K562 (cell line): ENCODE measurements around the gene KLHL12. TPM values are rescaled to one million over a fixed set of nuclear protein-coding genes. Genes with fewer than 3 reads are reported as not detected.
A peak's percentile ranks its signal among the peaks of the same experiment; 100 is the strongest.

Experiments
- BCL6 ChIP-seq: fragments of 250-450 bp; sonication (Bioruptor Pico); IDR thresholded peaks from 2 replicates; pipeline ENCODE4 v1.4.0; 2020
- BCOR ChIP-seq: fragments of 450-650 bp; IDR thresholded peaks from 2 replicates; pipeline ENCODE4 v1.6.1; 2016
- MIER1 ChIP-seq: fragments of 450-650 bp; IDR thresholded peaks from 2 replicates; pipeline ENCODE4 v1.6.1; 2016; ENCODE audit warnings: antibody characterized with exemption, mild to moderate bottlenecking, low read depth
- RBM15 ChIP-seq: fragments of 200-400 bp; formaldehyde crosslinking; IDR thresholded peaks from 2 replicates; pipeline ENCODE4 v1.6.1; 2018; ENCODE audit warnings: mild to moderate bottlenecking, low read length, moderate library complexity; ENCODE audit not compliant: insufficient read depth
- SMARCB1 ChIP-seq: IDR thresholded peaks from 2 replicates; pipeline ENCODE4 v1.6.1; 2011; ENCODE audit warnings: improper control_type of control experiment, low read depth; ENCODE audit not compliant: insufficient read length
- SRSF9 ChIP-seq: fragments of 200-400 bp; formaldehyde crosslinking; IDR thresholded peaks from 2 replicates; pipeline ENCODE4 v1.6.1; 2017; ENCODE audit warnings: low read depth, low read length, borderline replicate concordance
- ZFX ChIP-seq: sonication (generic); formaldehyde crosslinking; IDR thresholded peaks from 2 replicates; pipeline ENCODE4 v1.8.0; 2022; ENCODE audit warnings: mild to moderate bottlenecking, missing genetic modification reagents, moderate library complexity
- ZSCAN29 ChIP-seq: fragments of 450-650 bp; IDR thresholded peaks from 2 replicates; pipeline ENCODE4 v1.6.1; 2017
- polyA plus RNA-seq, 8 experiments: library from polyadenylated mRNA; depleted of rRNA in 4 of 8; stranded (reverse) in 5 of 8; unstranded in 3 of 8; fragments of >200 nt; fragmentation: Nextera tagmentation in 2 of 8; fragmentation: Illumina TruSeq in 1 of 8; extraction: Ambion mirVana in 2 of 8; extraction: Trizol in 1 of 8; gene quantifications; 2 replicates each; pipeline versions ENCODE4 v1.2.1 to v1.2.3, GENCODE V29; 2011 to 2014; ENCODE audit warnings: inconsistent platforms in 1 of 8, missing spikeins in 1 of 8
- total RNA-seq, 7 experiments: library from RNA; depleted of rRNA in 6 of 7; stranded (reverse); fragments of >200 nt in 6 of 7; fragmentation: Illumina TruSeq in 2 of 7; extraction: Trizol in 2 of 7; gene quantifications; 2 replicates each; pipeline versions ENCODE4 v1.2.1 to v1.2.3, GENCODE V29; 2011 to 2021; ENCODE audit warnings: low replicate concordance in 1 of 7
- TF ChIP-seq, protein P1 (sequence below): fragments of 450-650 bp; formaldehyde crosslinking; conservative IDR thresholded peaks from 2 replicates; pipeline ENCODE4 v1.4.0; 2022; ENCODE audit warnings: mild to moderate bottlenecking, missing genetic modification characterization
- TF ChIP-seq, protein P2 (sequence below): sonication (generic); formaldehyde crosslinking; IDR thresholded peaks from 2 replicates; pipeline ENCODE4 v1.8.0; 2022; ENCODE audit warnings: missing genetic modification reagents, mild to moderate bottlenecking, borderline replicate concordance
- TF ChIP-seq, protein P3 (sequence below): sonication (generic); formaldehyde crosslinking; IDR thresholded peaks from 2 replicates; pipeline ENCODE4 v1.8.0; 2022; ENCODE audit warnings: missing genetic modification reagents, mild to moderate bottlenecking, moderate library complexity, borderline replicate concordance
- TF ChIP-seq, protein P4 (sequence below), 2 experiments: IDR thresholded peaks; 2 replicates each; pipeline ENCODE4 v1.6.1; 2011; ENCODE audit warnings: borderline replicate concordance in 1 of 2, control low read depth in 1 of 2, low read depth in 1 of 2, low read length in 1 of 2, mild to moderate bottlenecking in 1 of 2, mixed read lengths in 1 of 2, moderate library complexity in 1 of 2; ENCODE audit not compliant: insufficient read depth in 1 of 2, insufficient read length in 1 of 2, poor library complexity in 1 of 2, severe bottlenecking in 1 of 2; ENCODE audit errors: extremely low read depth in 1 of 2
- TF ChIP-seq, protein P5 (sequence below): sonication (generic); IDR thresholded peaks from 2 replicates; pipeline ENCODE4 v1.6.1; 2016
- TF ChIP-seq, protein P6 (sequence below): fragments of 200-800 bp; sonication (Bioruptor generic); IDR thresholded peaks from 2 replicates; pipeline ENCODE4 v1.6.1; 2017; ENCODE audit warnings: missing genetic modification characterization, missing compliant biosample characterization
- TF ChIP-seq, protein P7 (sequence below): fragments of 450-650 bp; IDR thresholded peaks from 2 replicates; pipeline ENCODE4 v1.6.1; 2016; ENCODE audit warnings: mild to moderate bottlenecking

Gene KLHL12
- total and polyA plus RNA-seq, 9 of the 15 experiments (the other 6 are each of a cell fraction or from before 2014, with no cell fraction given): 23.1 to 85.1 (median 35.0) TPM

DNA sequence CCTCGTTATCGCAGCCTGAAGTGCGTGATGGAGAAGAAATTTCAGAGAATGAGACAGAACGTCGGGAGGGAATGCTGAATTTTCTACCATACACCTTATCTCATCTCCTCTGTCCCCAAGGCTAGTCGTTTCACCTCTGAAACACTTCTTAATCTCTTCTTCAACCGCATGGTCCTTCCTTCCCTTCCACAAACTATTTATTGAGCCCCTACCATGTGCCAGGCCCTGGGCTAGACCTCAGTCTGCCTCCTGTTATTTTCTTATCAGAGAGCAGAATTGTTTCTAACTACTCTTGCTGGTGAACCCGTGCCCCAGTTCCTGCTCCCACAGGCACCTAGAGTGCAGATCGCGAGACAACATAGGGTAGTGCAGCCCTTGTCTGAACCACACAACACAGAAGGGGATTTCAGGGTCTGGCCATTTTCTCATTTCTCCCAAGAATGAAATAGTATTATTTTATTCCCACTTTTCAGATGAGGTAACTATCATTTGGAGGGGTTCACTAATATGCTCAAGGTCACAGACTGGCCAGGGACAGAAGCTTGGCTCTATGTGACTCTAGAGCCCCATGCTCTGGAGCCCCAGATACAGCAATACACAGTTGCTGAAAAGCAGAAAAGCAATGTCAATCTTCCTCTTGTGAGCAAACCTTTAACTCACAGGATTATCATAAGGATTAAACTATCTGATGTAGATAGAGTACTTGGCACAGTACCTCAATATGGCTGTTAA, 31.7 kb upstream of the KLHL12 start (continued):
- TF ChIP-seq, protein P1, sequence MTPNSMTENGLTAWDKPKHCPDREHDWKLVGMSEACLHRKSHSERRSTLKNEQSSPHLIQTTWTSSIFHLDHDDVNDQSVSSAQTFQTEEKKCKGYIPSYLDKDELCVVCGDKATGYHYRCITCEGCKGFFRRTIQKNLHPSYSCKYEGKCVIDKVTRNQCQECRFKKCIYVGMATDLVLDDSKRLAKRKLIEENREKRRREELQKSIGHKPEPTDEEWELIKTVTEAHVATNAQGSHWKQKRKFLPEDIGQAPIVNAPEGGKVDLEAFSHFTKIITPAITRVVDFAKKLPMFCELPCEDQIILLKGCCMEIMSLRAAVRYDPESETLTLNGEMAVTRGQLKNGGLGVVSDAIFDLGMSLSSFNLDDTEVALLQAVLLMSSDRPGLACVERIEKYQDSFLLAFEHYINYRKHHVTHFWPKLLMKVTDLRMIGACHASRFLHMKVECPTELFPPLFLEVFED: no peak
- no peak for TF ChIP-seq SRSF9
- no peak for TF ChIP-seq RBM15
- TF ChIP-seq MIER1: 0 out of 2 replicates have a peak, but pooled peaks have one; percentile 43
- peak; percentile 56; the same call in 1 of the 2 replicates for TF ChIP-seq ZSCAN29
- peak; percentile 46; the same call in 1 of the 2 replicates for TF ChIP-seq BCOR
- TF ChIP-seq, protein P2, sequence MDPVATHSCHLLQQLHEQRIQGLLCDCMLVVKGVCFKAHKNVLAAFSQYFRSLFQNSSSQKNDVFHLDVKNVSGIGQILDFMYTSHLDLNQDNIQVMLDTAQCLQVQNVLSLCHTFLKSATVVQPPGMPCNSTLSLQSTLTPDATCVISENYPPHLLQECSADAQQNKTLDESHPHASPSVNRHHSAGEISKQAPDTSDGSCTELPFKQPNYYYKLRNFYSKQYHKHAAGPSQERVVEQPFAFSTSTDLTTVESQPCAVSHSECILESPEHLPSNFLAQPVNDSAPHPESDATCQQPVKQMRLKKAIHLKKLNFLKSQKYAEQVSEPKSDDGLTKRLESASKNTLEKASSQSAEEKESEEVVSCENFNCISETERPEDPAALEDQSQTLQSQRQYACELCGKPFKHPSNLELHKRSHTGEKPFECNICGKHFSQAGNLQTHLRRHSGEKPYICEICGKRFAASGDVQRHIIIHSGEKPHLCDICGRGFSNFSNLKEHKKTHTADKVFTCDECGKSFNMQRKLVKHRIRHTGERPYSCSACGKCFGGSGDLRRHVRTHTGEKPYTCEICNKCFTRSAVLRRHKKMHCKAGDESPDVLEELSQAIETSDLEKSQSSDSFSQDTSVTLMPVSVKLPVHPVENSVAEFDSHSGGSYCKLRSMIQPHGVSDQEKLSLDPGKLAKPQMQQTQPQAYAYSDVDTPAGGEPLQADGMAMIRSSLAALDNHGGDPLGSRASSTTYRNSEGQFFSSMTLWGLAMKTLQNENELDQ (CRISPR knock-in tag): no peak
- TF ChIP-seq SMARCB1: peak; percentile 84
- no peak for TF ChIP-seq ZFX (CRISPR knock-in tag)
- TF ChIP-seq, protein P3, sequence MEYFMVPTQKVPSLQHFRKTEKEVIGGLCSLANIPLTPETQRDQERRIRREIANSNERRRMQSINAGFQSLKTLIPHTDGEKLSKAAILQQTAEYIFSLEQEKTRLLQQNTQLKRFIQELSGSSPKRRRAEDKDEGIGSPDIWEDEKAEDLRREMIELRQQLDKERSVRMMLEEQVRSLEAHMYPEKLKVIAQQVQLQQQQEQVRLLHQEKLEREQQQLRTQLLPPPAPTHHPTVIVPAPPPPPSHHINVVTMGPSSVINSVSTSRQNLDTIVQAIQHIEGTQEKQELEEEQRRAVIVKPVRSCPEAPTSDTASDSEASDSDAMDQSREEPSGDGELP (CRISPR knock-in tag): no peak
- no peak for TF ChIP-seq BCL6 (CRISPR knock-in tag)
- TF ChIP-seq, protein P4, sequence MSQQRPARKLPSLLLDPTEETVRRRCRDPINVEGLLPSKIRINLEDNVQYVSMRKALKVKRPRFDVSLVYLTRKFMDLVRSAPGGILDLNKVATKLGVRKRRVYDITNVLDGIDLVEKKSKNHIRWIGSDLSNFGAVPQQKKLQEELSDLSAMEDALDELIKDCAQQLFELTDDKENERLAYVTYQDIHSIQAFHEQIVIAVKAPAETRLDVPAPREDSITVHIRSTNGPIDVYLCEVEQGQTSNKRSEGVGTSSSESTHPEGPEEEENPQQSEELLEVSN (IDR thresholded peaks at IDR 0.05; ENCODE audit: borderline replicate concordance in 1 of 2, extremely low read depth in 1 of 2, insufficient read depth in 1 of 2, insufficient read length in 1 of 2, low read depth in 1 of 2, low read length in 1 of 2, poor library complexity in 1 of 2, severe bottlenecking in 1 of 2): no peak
- TF ChIP-seq, protein P5, sequence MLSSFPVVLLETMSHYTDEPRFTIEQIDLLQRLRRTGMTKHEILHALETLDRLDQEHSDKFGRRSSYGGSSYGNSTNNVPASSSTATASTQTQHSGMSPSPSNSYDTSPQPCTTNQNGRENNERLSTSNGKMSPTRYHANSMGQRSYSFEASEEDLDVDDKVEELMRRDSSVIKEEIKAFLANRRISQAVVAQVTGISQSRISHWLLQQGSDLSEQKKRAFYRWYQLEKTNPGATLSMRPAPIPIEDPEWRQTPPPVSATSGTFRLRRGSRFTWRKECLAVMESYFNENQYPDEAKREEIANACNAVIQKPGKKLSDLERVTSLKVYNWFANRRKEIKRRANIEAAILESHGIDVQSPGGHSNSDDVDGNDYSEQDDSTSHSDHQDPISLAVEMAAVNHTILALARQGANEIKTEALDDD: peak; percentile 86
- TF ChIP-seq, protein P6, sequence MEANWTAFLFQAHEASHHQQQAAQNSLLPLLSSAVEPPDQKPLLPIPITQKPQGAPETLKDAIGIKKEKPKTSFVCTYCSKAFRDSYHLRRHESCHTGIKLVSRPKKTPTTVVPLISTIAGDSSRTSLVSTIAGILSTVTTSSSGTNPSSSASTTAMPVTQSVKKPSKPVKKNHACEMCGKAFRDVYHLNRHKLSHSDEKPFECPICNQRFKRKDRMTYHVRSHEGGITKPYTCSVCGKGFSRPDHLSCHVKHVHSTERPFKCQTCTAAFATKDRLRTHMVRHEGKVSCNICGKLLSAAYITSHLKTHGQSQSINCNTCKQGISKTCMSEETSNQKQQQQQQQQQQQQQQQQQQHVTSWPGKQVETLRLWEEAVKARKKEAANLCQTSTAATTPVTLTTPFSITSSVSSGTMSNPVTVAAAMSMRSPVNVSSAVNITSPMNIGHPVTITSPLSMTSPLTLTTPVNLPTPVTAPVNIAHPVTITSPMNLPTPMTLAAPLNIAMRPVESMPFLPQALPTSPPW: no peak
- TF ChIP-seq, protein P7, sequence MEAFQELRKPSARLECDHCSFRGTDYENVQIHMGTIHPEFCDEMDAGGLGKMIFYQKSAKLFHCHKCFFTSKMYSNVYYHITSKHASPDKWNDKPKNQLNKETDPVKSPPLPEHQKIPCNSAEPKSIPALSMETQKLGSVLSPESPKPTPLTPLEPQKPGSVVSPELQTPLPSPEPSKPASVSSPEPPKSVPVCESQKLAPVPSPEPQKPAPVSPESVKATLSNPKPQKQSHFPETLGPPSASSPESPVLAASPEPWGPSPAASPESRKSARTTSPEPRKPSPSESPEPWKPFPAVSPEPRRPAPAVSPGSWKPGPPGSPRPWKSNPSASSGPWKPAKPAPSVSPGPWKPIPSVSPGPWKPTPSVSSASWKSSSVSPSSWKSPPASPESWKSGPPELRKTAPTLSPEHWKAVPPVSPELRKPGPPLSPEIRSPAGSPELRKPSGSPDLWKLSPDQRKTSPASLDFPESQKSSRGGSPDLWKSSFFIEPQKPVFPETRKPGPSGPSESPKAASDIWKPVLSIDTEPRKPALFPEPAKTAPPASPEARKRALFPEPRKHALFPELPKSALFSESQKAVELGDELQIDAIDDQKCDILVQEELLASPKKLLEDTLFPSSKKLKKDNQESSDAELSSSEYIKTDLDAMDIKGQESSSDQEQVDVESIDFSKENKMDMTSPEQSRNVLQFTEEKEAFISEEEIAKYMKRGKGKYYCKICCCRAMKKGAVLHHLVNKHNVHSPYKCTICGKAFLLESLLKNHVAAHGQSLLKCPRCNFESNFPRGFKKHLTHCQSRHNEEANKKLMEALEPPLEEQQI: no peak
